AG04450 (cell line): ENCODE results near the gene SF3B2. TPM values are rescaled to one million over a fixed set of nuclear protein-coding genes. Genes with fewer than 3 reads are reported as not detected.

Source experiments
- CTCF ChIA-PET: fragments of 300-600, 350-600 bp; formaldehyde crosslinking; extraction: SDS; loops from one replicate; lab custom pipeline; 2022; ENCODE audit warnings: antibody characterized with exemption, inconsistent platforms; lab: Charles Lee
- POLR2A ChIA-PET: fragments of 350-600 bp; formaldehyde crosslinking; extraction: SDS; loops from one replicate; lab custom pipeline; 2021; ENCODE audit warnings: antibody characterized with exemption, inconsistent platforms; lab: Yijun Ruan, JAX
- DNase-seq: peaks from one replicate; pipeline ENCODE4 v3.0.0-alpha.2; 2011; ENCODE audit warnings: low read depth, low spot score
- H3K27ac ChIP-seq: one replicate; pipeline ENCODE4 v1.5.1; 2012; ENCODE audit warnings: low read depth, low read length, control low read depth
- H3K27me3 ChIP-seq: one replicate; pipeline ENCODE4 v1.6.0; 2012; ENCODE audit warnings: low read length; ENCODE audit not compliant: control insufficient read depth, insufficient read depth
- H3K4me3 ChIP-seq: 2 replicates; pipeline ENCODE4 v1.5.1; 2011; ENCODE audit warnings: mild to moderate bottlenecking, low read depth, low read length, control low read depth
- H3K9me3 ChIP-seq: 2 replicates; pipeline ENCODE4 v1.5.1; 2012; ENCODE audit warnings: low read length; ENCODE audit not compliant: control insufficient read depth, insufficient read depth
- CTCF ChIP-seq: IDR thresholded peaks from 2 replicates; pipeline ENCODE4 v1.5.1; 2011; ENCODE audit warnings: low read depth, low read length, control low read depth, inconsistent platforms
- polyA plus RNA-seq: library from polyadenylated mRNA; depleted of rRNA; stranded (reverse); fragments of >200 nt; gene quantifications from 2 replicates; pipeline ENCODE4 v1.2.3, GENCODE V29; 2011

Gene SF3B2
- polyA plus RNA-seq, 1 experiment, result 88.2 TPM

- CTCF ChIA-PET, result interaction anchor here (0.8 to 1.5 kb wide), 3 partner anchors 27 to 187 kb away, joined by 3 read pairs; no protein-coding TSS in a partner anchor
- no peak for DNase-seq
- no peak for TF ChIP-seq CTCF
- Histone ChIP-seq H3K27ac (peak overlapping the region; percentile 39), H3K4me3 (peak overlapping the region; percentile 76), H3K9me3 (no peaks in the 10 kb centered on the region), H3K27me3 (no peaks in the 10 kb centered on the region)
- POLR2A ChIA-PET, result interaction anchor here (0.6 to 3.0 kb wide), 4 partner anchors 20 to 151 kb away, joined by 3 to 12 read pairs (median 6); partner anchors contain the start of gene SF3B2
Measured at GRCh38 chr11:66071381-66071801, 19.2 kb downstream of the SF3B2 start.

- no peaks in the 10 kb centered on the region for H3K9me3 ChIP-seq
- no peaks in the 10 kb centered on the region for H3K27me3 ChIP-seq
- CTCF ChIA-PET, result interaction anchor here (1.5 kb wide), 2 partner anchors 27 to 63 kb away, joined by 3 read pairs; no protein-coding TSS in a partner anchor
- TF ChIP-seq CTCF, result no peak
- H3K4me3 ChIP-seq, result no peak overlapping the region; the same call in 1 of the 2 replicates
- DNase-seq, result no peak
- no peak overlapping the region for H3K27ac ChIP-seq
- POLR2A ChIA-PET, result interaction anchor here (1.4 kb wide), 1 partner anchor 55 kb away, joined by 3 read pairs; no protein-coding TSS in a partner anchor
Measured at GRCh38 chr11:66072081-66072480, 19.9 kb downstream of the SF3B2 start.

- H3K4me3 ChIP-seq, result no peak overlapping the region
- H3K27me3 ChIP-seq, result no peaks in the 10 kb centered on the region
- no peak for TF ChIP-seq CTCF
- no peaks in the 10 kb centered on the region for H3K9me3 ChIP-seq
- H3K27ac ChIP-seq, result no peak overlapping the region
- no peak for DNase-seq
- ChIA-PET CTCF (interaction anchor here (0.5 to 1.5 kb wide), 4 partner anchors 15 to 1039 kb away, joined by 3 read pairs; no protein-coding TSS in a partner anchor), POLR2A (no interaction called here)
Measured at GRCh38 chr11:66072518-66072917, 20.4 kb downstream of the SF3B2 start.

- no peak for DNase-seq
- Histone ChIP-seq H3K27me3 (no peaks in the 10 kb centered on the region), H3K4me3 (no peak overlapping the region), H3K9me3 (no peaks in the 10 kb centered on the region), H3K27ac (no peak overlapping the region)
- CTCF ChIA-PET, result interaction anchor here (0.7 to 1.2 kb wide), 2 partner anchors 40 to 998 kb away, joined by 3 to 4 read pairs; no protein-coding TSS in a partner anchor
- TF ChIP-seq CTCF, result no peak
- POLR2A ChIA-PET, result interaction anchor here (0.6 kb wide), 1 partner anchor 72 kb away, joined by 3 read pairs; the partner anchor contains the start of genes BANF1 and EIF1AD
Measured at GRCh38 chr11:66073669-66074068, 21.5 kb downstream of the SF3B2 start.

GRCh38 chr11:66075273-66075672 is 23.1 kb downstream of the SF3B2 start:
- CTCF ChIA-PET, result interaction anchor here (0.7 kb wide), 1 partner anchor 107 kb away, joined by 5 read pairs; no protein-coding TSS in a partner anchor
- no peak for TF ChIP-seq CTCF

More at GRCh38 chr11:66075273-66075672, 23.1 kb downstream of the SF3B2 start:
- no peak for DNase-seq
- POLR2A ChIA-PET, result no interaction called here
- Histone ChIP-seq H3K4me3 (no peak overlapping the region), H3K9me3 (no peaks in the 10 kb centered on the region), H3K27me3 (no peaks in the 10 kb centered on the region), H3K27ac (no peak overlapping the region)
